Activated T-cell treated with anti-CD3 and anti-CD28 coated beads, Interleukin-2, amount 50 U/mL, for 72 hours (primary cell): Measurements from ENCODE around the gene SOX6. TPM values are rescaled to one million over a fixed set of nuclear protein-coding genes. Genes with fewer than 3 reads are reported as not detected.

ENCODE experiments used
- ATAC-seq, 2 donors: fragments of 150-1000 bp; cut with Tn5 transposase; replicated peaks in 1 of 2; 2 replicates each; pipeline ENCODE4 v1.10.0; 2021; ENCODE audit warnings: moderate library complexity in 2 of 2, mild to moderate bottlenecking in 1 of 2
- DNase-seq, 2 donors: peaks; one replicate each; pipeline ENCODE4 v3.0.0; 2021 to 2022; ENCODE audit warnings: mixed read lengths in 1 of 2
- H3K27ac Mint-ChIP-seq: one replicate; pipeline ENCODE4 v1.8.0; 2022; ENCODE audit warnings: mild to moderate bottlenecking, moderate library complexity, mixed read lengths
- H3K27me3 Mint-ChIP-seq: one replicate; pipeline ENCODE4 v1.8.0; 2022; ENCODE audit warnings: low read depth, mixed read lengths
- H3K36me3 Mint-ChIP-seq, 2 donors: one replicate each; pipeline ENCODE4 v1.8.0; 2022; ENCODE audit warnings: mixed read lengths in 2 of 2, mild to moderate bottlenecking in 1 of 2; ENCODE audit not compliant: insufficient read depth in 2 of 2
- H3K4me1 Mint-ChIP-seq: one replicate; pipeline ENCODE4 v1.8.0; 2022; ENCODE audit warnings: low read depth, mixed read lengths
- H3K4me3 Mint-ChIP-seq, 2 donors: one replicate each; pipeline ENCODE4 v1.8.0; 2022; ENCODE audit warnings: mild to moderate bottlenecking in 2 of 2, mixed read lengths in 2 of 2, moderate library complexity in 2 of 2
- H3K9me3 Mint-ChIP-seq, 2 donors: one replicate each; pipeline ENCODE4 v1.8.0; 2022; ENCODE audit warnings: mixed read lengths in 2 of 2
- total RNA-seq, 2 donors: library from RNA; stranded (reverse); gene quantifications; one replicate each; pipeline ENCODE4 v1.2.3, GENCODE V29; 2022

SOX6 gene
- total RNA-seq, 2 donors from 2014 or later = 0.48 TPM; not detected in 1

DNA sequence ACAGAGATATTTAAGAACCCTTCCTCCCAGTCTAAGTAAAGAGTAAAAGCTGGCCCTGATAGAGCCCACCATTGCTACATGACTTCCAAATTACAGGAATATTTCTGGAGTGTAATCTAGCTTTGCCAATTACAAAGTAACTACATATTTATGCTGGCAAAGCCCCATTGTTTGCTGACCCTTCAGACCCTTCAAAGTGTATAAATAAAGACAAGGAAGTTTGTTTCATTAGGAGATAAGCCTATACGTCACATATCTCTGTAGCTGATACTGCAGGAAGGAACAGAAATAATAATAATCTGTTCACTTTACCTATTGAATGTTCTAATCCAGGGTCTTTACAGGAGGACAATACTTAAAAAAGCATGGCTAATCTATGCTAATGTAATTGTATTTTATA, 375.1 kb downstream of the SOX6 start:
- DNase-seq = no peak
- no peak overlapping the region for H3K27ac Mint-ChIP-seq
- H3K4me1 Mint-ChIP-seq = no peaks in the 10 kb centered on the region
- H3K4me3 Mint-ChIP-seq = no peak overlapping the region
- H3K27me3 Mint-ChIP-seq = no peaks in the 10 kb centered on the region
- no peak for ATAC-seq
- H3K36me3 Mint-ChIP-seq = no peaks in the 10 kb centered on the region
- H3K9me3 Mint-ChIP-seq = no peaks in the 10 kb centered on the region

DNA sequence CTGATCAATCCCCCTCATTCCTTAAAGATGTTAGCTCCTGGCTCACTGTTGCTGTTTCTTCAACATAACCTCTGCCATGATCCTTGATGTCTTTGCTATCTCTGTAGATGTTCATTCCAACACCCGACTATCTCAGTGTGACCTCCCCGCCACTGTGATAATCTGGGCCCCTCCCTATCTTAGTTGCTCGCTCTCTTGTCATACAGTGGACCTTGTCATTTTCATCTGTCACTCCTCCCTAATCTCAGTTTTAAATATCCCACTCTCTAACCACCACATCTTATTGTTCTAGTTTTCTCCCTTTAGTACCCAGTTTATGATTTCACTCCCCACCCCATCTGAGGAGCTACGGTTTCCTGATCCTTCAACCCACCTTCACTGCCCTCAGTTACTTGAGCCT, 379.2 kb downstream of the SOX6 start:
- ATAC-seq = no peak
- Mint-ChIP-seq H3K9me3 (no peaks in the 10 kb centered on the region), H3K4me1 (no peaks in the 10 kb centered on the region), H3K4me3 (no peak overlapping the region), H3K27ac (no peak overlapping the region), H3K36me3 (no peaks in the 10 kb centered on the region), H3K27me3 (no peaks in the 10 kb centered on the region)
- no peak for DNase-seq

DNA sequence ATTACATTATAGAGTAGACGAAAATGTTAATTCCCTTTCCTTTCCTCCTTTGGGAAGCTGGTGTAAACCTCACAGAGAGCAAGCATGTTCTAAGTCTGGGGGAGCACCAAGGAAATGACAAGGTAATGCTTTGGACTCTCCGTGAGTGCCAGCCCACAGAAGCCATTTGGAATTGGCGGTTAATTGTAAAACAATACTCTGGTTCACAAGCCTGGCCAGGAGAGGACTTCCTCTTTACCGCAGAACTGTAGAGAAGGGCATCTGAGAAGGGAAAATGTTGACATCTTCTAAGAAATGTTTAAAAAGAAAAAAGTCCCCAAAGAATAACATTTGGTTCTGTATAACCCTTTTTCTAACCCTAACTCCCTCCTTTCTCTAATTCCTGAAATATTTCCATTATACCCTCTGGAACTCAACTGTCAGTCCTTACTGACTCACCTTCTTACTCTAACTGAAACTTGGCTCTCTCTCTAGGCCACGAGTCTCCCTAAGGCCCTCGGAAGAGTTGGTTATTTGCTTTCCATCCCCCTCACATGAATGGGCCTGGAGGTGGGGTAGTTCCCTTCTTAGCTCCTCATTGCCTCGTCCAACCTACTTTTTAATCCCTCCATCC, 379.8 kb downstream of the SOX6 start:
- ATAC-seq = no peak
- H3K4me1 Mint-ChIP-seq = no peaks in the 10 kb centered on the region

DNA sequence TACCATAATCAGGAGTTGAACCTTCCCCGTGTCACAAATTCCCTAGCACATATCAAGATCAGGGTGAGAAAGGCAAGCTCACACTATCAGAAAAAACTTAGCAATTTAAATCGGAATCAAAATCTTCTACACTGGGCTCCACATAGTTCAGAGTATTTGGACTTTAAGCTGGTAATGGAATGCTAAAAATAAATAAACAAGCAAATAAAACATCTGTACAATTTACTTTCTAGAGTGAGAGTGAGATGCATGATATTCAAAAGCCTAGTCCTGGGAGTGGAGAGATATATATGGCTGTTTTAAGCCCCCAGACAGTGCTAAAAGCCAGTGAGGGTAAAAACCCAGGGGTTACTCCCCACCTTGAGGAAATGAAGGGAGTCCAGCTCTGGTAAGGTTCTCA, 380.6 kb downstream of the SOX6 start:
- Mint-ChIP-seq H3K27me3 (no peaks in the 10 kb centered on the region), H3K4me1 (no peaks in the 10 kb centered on the region), H3K36me3 (no peaks in the 10 kb centered on the region), H3K4me3 (no peak overlapping the region), H3K9me3 (no peaks in the 10 kb centered on the region), H3K27ac (no peak overlapping the region)
- DNase-seq = no peak
- no peak for ATAC-seq

More for the DNA sequence above, 379.8 kb downstream of the SOX6 start:
- Mint-ChIP-seq H3K9me3 (no peaks in the 10 kb centered on the region), H3K27ac (no peak overlapping the region), H3K4me3 (no peak overlapping the region), H3K36me3 (no peaks in the 10 kb centered on the region), H3K27me3 (no peaks in the 10 kb centered on the region)
- no peak for DNase-seq

DNA sequence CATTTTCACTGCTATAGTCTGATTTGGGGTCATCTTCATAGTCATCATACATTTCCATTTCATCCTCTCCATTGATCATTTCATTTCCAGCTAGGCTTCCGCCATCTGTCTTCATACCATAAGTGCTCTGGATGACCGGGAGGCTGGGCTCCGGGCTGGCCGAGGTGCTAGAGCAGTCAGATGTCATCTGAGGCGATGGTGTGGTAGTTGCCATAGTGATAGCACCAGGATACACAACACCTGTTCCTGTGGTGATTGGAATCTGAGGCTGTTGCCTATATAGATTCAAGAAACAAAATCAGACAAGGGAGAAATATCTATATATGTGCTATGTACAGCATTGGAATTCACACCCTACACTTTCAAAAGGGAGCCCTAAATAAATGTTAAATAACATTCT, 383.5 kb downstream of the SOX6 start:
- Mint-ChIP-seq H3K27ac (no peak overlapping the region), H3K27me3 (no peaks in the 10 kb centered on the region), H3K4me3 (no peak overlapping the region), H3K9me3 (no peaks in the 10 kb centered on the region), H3K4me1 (no peaks in the 10 kb centered on the region), H3K36me3 (no peaks in the 10 kb centered on the region)
- DNase-seq (no peak), ATAC-seq (no peak)

DNA sequence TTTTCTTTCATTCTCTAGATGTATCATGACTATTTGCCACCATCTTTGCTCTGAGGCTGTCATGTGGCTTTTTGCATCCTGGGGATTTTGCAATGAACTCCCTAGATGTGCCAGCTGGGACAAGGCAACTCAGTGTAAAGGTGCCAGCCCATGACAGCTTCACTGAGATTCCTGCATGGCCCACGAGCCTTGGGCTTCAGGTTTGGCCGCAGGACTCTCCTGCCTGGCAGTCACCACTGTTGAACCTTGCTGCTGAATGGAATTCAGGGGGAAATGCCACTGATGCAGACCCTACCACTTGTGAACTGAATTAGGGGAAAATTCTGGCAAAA, 385.2 kb downstream of the SOX6 start:
- Mint-ChIP-seq H3K36me3 (no peaks in the 10 kb centered on the region), H3K27me3 (no peaks in the 10 kb centered on the region), H3K4me1 (no peaks in the 10 kb centered on the region), H3K4me3 (no peak overlapping the region), H3K27ac (no peak overlapping the region), H3K9me3 (no peaks in the 10 kb centered on the region)
- ATAC-seq = no peak
- no peak for DNase-seq

DNA sequence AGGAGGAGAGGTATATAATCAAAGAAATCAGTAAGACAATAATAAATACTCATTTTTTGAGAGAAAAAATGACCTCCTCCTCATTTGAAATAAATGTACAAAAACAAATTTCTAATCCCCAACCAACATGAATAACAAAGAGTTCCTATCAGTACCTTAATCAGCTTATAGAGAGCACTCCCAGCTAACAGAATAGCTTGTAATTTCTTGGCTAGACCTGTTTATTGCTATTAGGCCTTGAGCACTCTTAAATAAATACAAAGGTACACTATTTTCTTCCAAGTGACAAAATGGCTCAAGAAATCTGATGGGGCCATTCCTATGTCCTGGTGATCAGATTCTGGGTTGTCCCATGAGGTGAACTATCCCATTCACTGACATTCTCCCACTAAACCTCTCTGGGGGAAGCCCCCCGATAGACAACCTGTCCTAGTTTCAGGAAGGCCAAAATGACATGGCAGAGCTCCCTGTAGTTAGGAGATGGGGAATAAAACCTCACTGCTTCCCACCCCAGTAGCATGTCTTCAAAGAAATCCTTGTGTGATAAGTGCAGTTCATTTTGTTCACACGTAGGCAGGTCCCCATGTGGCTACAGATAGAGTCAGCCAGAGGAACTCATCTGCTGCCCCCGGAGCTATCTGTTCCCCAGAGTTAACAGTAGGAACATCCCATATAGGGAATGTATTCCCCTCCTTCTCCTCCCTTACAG, 385.7 kb downstream of the SOX6 start:
- no peaks in the 10 kb centered on the region for H3K36me3 Mint-ChIP-seq
- DNase-seq (no peak), ATAC-seq (no peak)
- no peaks in the 10 kb centered on the region for H3K27me3 Mint-ChIP-seq
- H3K27ac Mint-ChIP-seq = no peak overlapping the region
- no peak overlapping the region for H3K4me3 Mint-ChIP-seq
- H3K9me3 Mint-ChIP-seq = no peaks in the 10 kb centered on the region
- no peaks in the 10 kb centered on the region for H3K4me1 Mint-ChIP-seq

DNA sequence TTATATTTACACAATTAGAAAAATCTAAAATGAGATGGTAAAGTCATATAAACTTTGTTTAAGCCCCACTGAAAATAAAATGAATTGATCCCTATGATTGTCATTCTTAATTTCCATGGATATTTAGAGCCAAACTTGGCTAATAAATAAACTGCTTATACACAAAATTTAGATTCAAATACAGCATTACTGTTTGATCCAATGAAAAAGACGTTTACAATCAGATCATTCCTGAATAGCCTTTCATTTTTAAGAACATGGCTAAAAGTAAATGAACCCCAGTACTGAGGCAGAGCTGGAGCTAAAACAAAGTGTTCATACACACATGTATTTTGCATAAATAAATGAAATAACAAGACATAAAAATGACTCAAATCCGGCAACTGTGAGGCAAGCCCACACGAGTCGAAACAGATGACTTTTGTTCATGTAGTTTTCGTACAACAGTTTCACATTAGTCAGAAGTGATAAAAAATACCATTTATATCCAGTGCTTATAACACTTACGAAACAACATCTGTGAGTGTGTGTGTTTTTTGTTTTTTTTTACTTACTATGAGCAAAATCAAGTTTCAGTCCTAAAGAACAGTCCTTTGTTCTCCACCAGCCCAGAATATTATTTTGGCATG, 386.5 kb downstream of the SOX6 start:
- ATAC-seq (peak in 1 of 2 donors; percentile 17), DNase-seq (no peak)
- H3K27me3 Mint-ChIP-seq = no peaks in the 10 kb centered on the region
- H3K27ac Mint-ChIP-seq = no peak overlapping the region
- no peaks in the 10 kb centered on the region for H3K4me1 Mint-ChIP-seq
- H3K9me3 Mint-ChIP-seq = no peaks in the 10 kb centered on the region
- H3K4me3 Mint-ChIP-seq = no peak overlapping the region
- no peaks in the 10 kb centered on the region for H3K36me3 Mint-ChIP-seq

DNA sequence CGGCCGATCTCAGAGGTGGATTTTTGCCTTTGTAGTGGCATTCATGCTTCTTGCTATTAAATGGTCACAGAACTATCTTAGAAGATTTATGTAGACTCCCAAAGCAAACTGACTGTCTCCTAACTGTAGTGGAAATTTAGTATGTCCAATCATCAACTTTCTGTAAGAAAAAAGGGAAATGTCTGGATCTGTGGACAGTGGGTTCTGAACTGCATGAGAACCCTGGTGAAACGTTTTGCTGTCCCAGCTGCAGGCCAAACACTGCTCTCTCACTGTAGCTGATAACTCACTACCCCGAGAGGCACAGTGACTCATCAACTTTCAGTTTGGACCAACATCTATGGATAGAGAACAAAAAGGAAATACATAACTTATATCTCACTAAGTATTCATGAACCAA, 387.1 kb downstream of the SOX6 start:
- Mint-ChIP-seq H3K36me3 (no peaks in the 10 kb centered on the region), H3K27me3 (no peaks in the 10 kb centered on the region), H3K4me3 (no peak overlapping the region), H3K9me3 (no peaks in the 10 kb centered on the region), H3K4me1 (no peaks in the 10 kb centered on the region), H3K27ac (no peak overlapping the region)
- ATAC-seq = no peak
- DNase-seq = no peak

DNA sequence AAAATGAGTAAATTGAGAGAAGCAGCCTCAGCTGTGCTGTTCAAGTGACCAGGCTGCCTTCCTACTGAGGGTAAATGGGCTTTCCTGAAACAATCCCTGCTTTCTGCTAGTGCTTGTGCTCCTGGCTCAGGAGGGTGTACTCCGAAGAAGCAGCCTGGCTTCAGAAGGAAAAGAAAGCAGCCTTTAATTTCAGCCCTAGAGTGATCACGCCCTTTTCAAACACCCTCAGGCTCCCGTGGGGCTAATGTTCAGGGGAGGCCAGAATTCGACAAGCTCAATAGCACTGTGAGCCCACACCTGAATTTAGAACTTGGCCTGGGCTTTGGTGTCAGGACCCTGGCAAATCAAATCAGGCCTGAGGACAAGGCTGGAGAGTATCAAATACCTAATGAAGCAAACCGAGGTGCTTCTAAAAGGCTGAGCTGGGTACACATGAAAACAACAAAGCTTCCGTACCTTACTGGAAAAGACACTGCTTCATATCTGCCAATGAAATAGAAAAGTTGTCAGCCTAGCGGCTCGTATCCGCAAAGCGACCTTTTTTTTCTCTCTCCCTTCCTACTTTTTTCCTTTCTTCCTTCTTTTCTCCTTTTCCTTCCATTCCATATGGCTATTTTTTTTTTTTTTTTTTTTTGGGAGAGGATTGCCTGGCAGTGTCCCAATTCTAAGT, 387.8 kb downstream of the SOX6 start:
- no peak overlapping the region for H3K27ac Mint-ChIP-seq
- no peak overlapping the region for H3K4me3 Mint-ChIP-seq
- H3K4me1 Mint-ChIP-seq = no peaks in the 10 kb centered on the region
- DNase-seq (no peak), ATAC-seq (no peak)
- H3K9me3 Mint-ChIP-seq = no peaks in the 10 kb centered on the region
- H3K27me3 Mint-ChIP-seq = no peaks in the 10 kb centered on the region
- no peaks in the 10 kb centered on the region for H3K36me3 Mint-ChIP-seq

DNA sequence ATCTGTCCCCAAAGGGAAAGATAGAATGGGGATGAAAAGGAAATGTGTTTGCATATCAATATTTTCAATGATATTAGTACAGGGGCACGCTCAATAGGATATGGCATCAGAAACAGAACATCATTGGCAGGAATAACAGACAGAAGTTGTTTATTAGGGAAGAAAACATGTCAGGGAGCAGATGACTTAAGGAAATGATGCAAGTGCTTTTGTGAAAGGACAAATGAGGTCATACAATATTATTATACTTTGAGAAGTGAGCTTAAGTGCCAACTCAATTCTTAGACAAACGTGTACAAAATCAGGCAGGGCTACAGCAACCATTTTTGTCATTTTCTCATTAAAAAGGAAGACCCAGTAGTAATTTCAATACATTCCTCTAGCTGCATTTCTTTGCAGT, 388.4 kb downstream of the SOX6 start:
- Mint-ChIP-seq H3K27me3 (no peaks in the 10 kb centered on the region), H3K36me3 (no peaks in the 10 kb centered on the region), H3K4me3 (no peak overlapping the region), H3K4me1 (no peaks in the 10 kb centered on the region), H3K9me3 (no peaks in the 10 kb centered on the region), H3K27ac (no peak overlapping the region)
- no peak for DNase-seq
- ATAC-seq = no peak

DNA sequence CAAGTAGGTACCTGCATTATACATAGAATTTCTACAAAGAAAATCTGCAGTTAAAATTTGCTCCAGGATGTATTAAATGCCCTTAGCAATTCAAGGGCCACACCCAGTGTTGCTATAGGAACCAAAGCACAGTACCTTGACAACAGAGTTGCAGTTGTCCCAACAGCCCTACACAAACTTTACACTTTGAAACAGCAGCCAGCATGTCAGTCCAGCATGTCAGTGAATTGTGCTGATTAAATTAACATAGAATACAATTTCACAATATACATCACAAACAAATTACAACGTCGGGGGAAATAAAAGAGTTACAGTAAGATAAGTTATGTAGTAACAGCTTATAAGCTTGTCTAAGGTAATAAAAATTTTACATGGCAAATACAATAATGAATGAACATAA, 389.2 kb downstream of the SOX6 start:
- Mint-ChIP-seq H3K4me3 (no peak overlapping the region), H3K27me3 (no peaks in the 10 kb centered on the region), H3K36me3 (no peaks in the 10 kb centered on the region), H3K4me1 (no peaks in the 10 kb centered on the region), H3K9me3 (peaks cover 0 to 1% of the 10 kb centered on the region in 2 donors), H3K27ac (no peak overlapping the region)
- ATAC-seq (no peak), DNase-seq (no peak)

DNA sequence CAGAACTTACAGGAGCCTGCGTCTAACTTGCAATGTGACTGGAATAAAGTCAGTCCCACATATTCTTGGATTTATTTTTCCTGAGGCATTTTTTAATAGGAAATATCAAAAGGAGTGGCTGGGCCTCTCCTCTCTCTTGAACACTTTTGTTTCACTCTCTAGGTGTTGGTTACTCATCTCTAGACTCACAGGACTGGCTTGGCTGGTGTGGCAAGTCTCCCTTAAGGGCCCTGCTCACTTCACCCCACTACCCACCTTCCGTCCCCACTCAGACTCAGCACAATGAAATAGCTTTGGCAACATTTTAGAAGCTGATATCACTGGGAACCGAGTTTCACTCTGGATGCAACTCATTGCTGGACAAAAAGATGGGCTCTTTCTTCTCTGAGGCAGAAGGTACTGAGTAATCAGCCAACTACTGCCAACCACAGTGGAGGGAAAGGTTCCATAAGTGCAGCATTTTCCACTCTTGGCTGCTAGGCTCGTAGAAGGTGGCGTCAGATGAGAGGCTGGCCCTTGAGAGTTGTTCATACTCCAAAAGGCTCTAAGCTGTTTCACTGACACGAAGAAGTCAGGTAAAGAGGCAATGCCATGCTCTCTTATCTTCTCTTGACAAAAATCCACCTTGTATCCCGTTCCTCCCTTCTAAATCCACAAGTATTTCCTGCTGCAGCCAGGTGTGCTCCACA, 390.6 kb downstream of the SOX6 start:
- Mint-ChIP-seq H3K27me3 (no peaks in the 10 kb centered on the region), H3K4me3 (no peak overlapping the region), H3K9me3 (peaks cover 0 to 2% of the 10 kb centered on the region in 2 donors), H3K27ac (no peak overlapping the region), H3K36me3 (no peaks in the 10 kb centered on the region), H3K4me1 (no peaks in the 10 kb centered on the region)
- ATAC-seq (no peak), DNase-seq (no peak)
